Neural crest cell (in vitro differentiated cells): Measurements from ENCODE around the gene CTXN2. TPM values are rescaled to one million over a fixed set of nuclear protein-coding genes. Genes with fewer than 3 reads are reported as not detected.

Source experiments
- DNase-seq: peaks from one replicate; pipeline ENCODE4 v3.0.0; 2021; ENCODE audit warnings: low read depth, mixed read lengths, low spot score
- H3K27ac Mint-ChIP-seq: one replicate; pipeline ENCODE4 v1.8.0; 2021; ENCODE audit warnings: mild to moderate bottlenecking, mixed read lengths; ENCODE audit not compliant: unreplicated experiment
- H3K27me3 Mint-ChIP-seq: 2 replicates; pipeline ENCODE4 v1.8.0; 2021; ENCODE audit warnings: low read depth, mild to moderate bottlenecking, mixed read lengths
- H3K36me3 Mint-ChIP-seq: 2 replicates; pipeline ENCODE4 v1.8.0; 2021; ENCODE audit warnings: low read depth, mild to moderate bottlenecking, mixed read lengths
- H3K4me1 Mint-ChIP-seq: 2 replicates; pipeline ENCODE4 v1.8.0; 2021; ENCODE audit warnings: mixed read lengths
- H3K4me3 Mint-ChIP-seq: one replicate; pipeline ENCODE4 v1.8.0; 2021; ENCODE audit warnings: mild to moderate bottlenecking, mixed read lengths
- H3K9me3 Mint-ChIP-seq: 2 replicates; pipeline ENCODE4 v1.8.0; 2021; ENCODE audit warnings: mixed read lengths
- CTCF ChIP-seq: fragments of 200-600 bp; sonication (generic); conservative IDR thresholded peaks from 2 replicates; pipeline ENCODE4 v1.5.0; 2021; ENCODE audit warnings: antibody characterized with exemption, mild to moderate bottlenecking
- total RNA-seq: library from RNA; stranded (reverse); gene quantifications from 2 replicates; pipeline ENCODE4 v1.2.1, GENCODE V29; 2021

The CTXN2 gene
- total RNA-seq, 1 donor from 2014 or later: 0.26 TPM

- Mint-ChIP-seq H3K9me3 (no peaks in the 10 kb centered on the region), H3K4me1 (no peaks in the 10 kb centered on the region), H3K27me3 (peaks cover 6% of the 10 kb centered on the region), H3K27ac (no peak overlapping the region), H3K36me3 (no peaks in the 10 kb centered on the region), H3K4me3 (no peak overlapping the region)
- no peak for DNase-seq
- no peak for TF ChIP-seq CTCF
Observed at GRCh38 chr15:48233246-48233645, 41.8 kb downstream of the CTXN2 start.

GRCh38 chr15:48239334-48239733, 47.9 kb downstream of the CTXN2 start:
- no peaks in the 10 kb centered on the region for H3K4me1 Mint-ChIP-seq
- no peak overlapping the region for H3K4me3 Mint-ChIP-seq
- no peaks in the 10 kb centered on the region for H3K36me3 Mint-ChIP-seq
- H3K27ac Mint-ChIP-seq: no peak overlapping the region
- H3K9me3 Mint-ChIP-seq: no peaks in the 10 kb centered on the region
- no peak for TF ChIP-seq CTCF
- no peak for DNase-seq
- no peaks in the 10 kb centered on the region for H3K27me3 Mint-ChIP-seq

- Mint-ChIP-seq H3K27me3 (no peaks in the 10 kb centered on the region), H3K4me3 (no peak overlapping the region), H3K27ac (no peak overlapping the region), H3K4me1 (no peaks in the 10 kb centered on the region), H3K36me3 (no peaks in the 10 kb centered on the region), H3K9me3 (no peaks in the 10 kb centered on the region)
- DNase-seq: no peak
- no peak for TF ChIP-seq CTCF
Observed at GRCh38 chr15:48242015-48242414, 50.5 kb downstream of the CTXN2 start.

- DNase-seq: no peak
- no peak for TF ChIP-seq CTCF
- Mint-ChIP-seq H3K9me3 (no peaks in the 10 kb centered on the region), H3K27ac (no peak overlapping the region), H3K36me3 (no peaks in the 10 kb centered on the region), H3K4me3 (no peak overlapping the region), H3K4me1 (no peaks in the 10 kb centered on the region), H3K27me3 (no peaks in the 10 kb centered on the region)
Observed at GRCh38 chr15:48242535-48242934, 51.1 kb downstream of the CTXN2 start.

- H3K9me3 Mint-ChIP-seq: no peaks in the 10 kb centered on the region
- H3K27ac Mint-ChIP-seq: no peak overlapping the region
- no peaks in the 10 kb centered on the region for H3K36me3 Mint-ChIP-seq
- no peaks in the 10 kb centered on the region for H3K27me3 Mint-ChIP-seq
- DNase-seq: no peak
- no peak for TF ChIP-seq CTCF
- H3K4me1 Mint-ChIP-seq: no peaks in the 10 kb centered on the region
- no peak overlapping the region for H3K4me3 Mint-ChIP-seq
Observed at GRCh38 chr15:48244921-48245320, 53.5 kb downstream of the CTXN2 start.

- H3K36me3 Mint-ChIP-seq: no peaks in the 10 kb centered on the region
- H3K27ac Mint-ChIP-seq: no peak overlapping the region
- TF ChIP-seq CTCF: no peak
- H3K9me3 Mint-ChIP-seq: no peaks in the 10 kb centered on the region
- H3K27me3 Mint-ChIP-seq: no peaks in the 10 kb centered on the region
- DNase-seq: no peak
- H3K4me1 Mint-ChIP-seq: peaks cover 6% of the 10 kb centered on the region
- no peak overlapping the region for H3K4me3 Mint-ChIP-seq
Observed at GRCh38 chr15:48248414-48248813, 56.9 kb downstream of the CTXN2 start.
